ENCODE measurements around the gene TCF4.

DNA sequence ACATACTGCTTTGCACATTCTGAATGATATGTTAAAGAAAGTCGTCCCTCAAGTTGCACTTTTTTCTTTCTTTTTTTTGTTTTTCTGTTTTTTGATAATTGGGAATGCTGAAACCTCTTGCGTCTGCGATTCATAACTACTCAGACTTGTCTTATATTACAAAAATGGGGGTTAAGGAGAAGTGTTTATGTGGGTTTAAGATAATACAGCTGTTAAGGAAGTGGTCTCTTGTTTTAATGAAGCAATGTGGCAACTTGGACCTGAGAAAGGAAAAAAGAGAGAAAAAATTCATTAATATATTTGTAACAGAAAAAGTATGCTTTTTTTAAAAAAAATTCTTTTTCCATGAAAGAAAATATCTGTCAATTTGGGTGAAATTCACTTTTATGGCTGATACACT, 360.2 kb downstream of the TCF4 start:
- TF ChIP-seq CTCF (IDR thresholded peaks at IDR 0.05; ENCODE audit: low read length), result no peak
- no peak for TF ChIP-seq EZH2 (optimal IDR thresholded peaks at IDR 0.05; ENCODE audit: low read depth, low read length)
